ENCODE results near the gene KLK4.

The KLK4 gene

DNA sequence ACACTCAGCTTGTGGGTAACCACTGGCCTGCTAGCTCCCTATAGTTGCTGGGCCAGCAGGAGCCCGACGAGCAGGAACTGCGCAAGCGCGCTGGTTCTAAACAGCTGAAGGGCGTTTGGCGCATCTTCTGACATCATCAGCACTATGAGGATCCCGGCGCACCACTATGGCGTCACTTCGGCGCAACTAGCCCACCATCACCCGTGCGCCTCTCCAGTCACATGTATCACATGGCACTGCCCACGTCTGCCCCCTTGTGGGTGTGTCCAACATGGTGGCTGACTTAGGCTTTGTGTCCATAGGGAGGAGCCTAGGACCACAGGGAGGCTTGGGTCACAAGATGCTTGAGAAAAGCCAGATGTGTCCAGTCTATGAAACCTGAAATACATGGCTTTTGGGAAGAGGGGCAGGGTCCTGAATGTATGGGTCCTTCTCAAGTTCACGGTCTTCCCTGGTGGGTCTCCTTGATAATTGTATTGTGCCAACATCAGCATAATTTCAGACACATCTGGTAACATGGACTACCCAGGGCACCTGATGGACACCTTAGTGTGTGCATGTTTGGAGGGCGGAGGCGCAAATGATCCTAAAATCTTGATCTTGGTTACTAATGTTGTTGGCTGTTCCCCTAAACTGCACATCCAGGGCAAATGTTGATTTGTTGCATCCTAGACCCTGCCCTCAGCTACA lies 18.0 kb downstream of the KLK4 start:
- no peak overlapping the region for H3K9ac ChIP-seq (ENCODE audit: low read length)
- H3K9me3 ChIP-seq (ENCODE audit: control insufficient read depth, low read length): no peaks in the 10 kb centered on the region
- no peaks in the 10 kb centered on the region for H3K36me3 ChIP-seq (ENCODE audit: control insufficient read depth, insufficient read depth, low read length)
- no peaks in the 10 kb centered on the region for H3K27me3 ChIP-seq (ENCODE audit: control insufficient read depth, insufficient read depth, low read length)
- H3K4me3 ChIP-seq (ENCODE audit: low read length): no peak overlapping the region
- no peaks in the 10 kb centered on the region for H3K4me1 ChIP-seq (ENCODE audit: control insufficient read depth, insufficient read depth, low read length)

DNA sequence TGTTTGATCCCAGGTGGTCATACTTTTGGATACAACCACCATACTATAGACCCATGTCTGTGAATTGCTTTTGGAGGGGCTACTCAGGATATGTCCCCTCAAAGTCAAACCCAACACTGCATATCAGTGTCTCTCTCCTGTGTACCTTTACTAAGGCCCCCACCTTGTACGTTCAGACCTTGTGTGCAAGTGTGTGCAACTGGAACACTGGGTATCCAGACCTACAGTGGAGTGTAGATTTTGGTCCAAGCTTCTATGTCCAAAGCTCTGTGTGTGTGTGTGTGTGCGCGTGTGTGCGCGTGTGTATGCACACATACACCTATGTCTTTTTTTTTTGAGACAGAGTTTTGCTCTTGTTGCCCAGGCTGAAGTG lies 20.0 kb downstream of the KLK4 start:
- no peaks in the 10 kb centered on the region for H3K36me3 ChIP-seq (ENCODE audit: control insufficient read depth, insufficient read depth, low read length)
- H3K4me3 ChIP-seq (ENCODE audit: low read length): no peak overlapping the region
- H3K4me1 ChIP-seq (ENCODE audit: control insufficient read depth, insufficient read depth, low read length): no peaks in the 10 kb centered on the region
- no peak overlapping the region for H3K9ac ChIP-seq (ENCODE audit: low read length)
- H3K9me3 ChIP-seq (ENCODE audit: control insufficient read depth, low read length): no peaks in the 10 kb centered on the region
- no peaks in the 10 kb centered on the region for H3K27me3 ChIP-seq (ENCODE audit: control insufficient read depth, insufficient read depth, low read length)

DNA sequence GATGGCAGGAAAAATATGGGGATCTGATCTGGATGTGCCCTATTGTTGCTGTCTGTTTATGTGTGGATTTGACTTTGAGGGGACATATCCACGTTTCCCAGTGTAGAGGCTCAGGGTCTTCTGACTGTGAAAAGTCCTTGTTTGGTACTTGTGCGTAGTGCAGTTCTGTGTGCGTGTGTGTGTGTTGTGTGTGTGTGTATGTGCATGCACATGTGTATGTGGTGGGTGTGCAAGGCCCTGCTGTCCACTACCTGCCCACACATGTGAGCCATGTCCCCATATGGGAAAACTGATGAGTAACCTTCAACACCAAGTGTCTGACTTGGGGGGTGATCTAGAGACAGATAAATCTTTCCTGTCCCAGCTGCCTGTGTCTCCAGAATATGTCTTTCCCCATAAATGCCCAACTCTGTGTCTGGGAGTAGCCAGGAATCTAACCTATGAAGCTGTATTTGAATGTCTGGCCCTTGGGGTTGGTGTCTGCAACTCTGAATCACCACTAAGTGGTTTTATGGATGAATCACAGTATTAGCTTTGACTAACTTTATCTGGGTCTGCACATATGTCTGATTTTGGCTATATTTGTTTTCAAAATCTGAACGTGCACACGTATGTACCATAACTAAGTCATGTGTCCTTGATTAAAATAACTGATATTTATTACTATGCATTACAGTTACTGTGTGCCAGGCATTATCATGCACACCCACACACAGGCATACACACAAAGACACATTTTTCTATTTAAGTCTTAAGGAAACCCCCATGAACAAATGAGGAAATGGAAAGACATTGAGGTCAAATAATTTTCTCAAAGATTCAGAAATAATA lies 20.6 kb downstream of the KLK4 start:
- Histone ChIP-seq H3K4me3 (ENCODE audit: low read length) (no peak overlapping the region), H3K9me3 (ENCODE audit: control insufficient read depth, low read length) (no peaks in the 10 kb centered on the region), H3K36me3 (ENCODE audit: control insufficient read depth, insufficient read depth, low read length) (no peaks in the 10 kb centered on the region), H3K4me1 (ENCODE audit: control insufficient read depth, insufficient read depth, low read length) (no peaks in the 10 kb centered on the region), H3K27me3 (ENCODE audit: control insufficient read depth, insufficient read depth, low read length) (no peaks in the 10 kb centered on the region), H3K9ac (ENCODE audit: low read length) (no peak overlapping the region)

DNA sequence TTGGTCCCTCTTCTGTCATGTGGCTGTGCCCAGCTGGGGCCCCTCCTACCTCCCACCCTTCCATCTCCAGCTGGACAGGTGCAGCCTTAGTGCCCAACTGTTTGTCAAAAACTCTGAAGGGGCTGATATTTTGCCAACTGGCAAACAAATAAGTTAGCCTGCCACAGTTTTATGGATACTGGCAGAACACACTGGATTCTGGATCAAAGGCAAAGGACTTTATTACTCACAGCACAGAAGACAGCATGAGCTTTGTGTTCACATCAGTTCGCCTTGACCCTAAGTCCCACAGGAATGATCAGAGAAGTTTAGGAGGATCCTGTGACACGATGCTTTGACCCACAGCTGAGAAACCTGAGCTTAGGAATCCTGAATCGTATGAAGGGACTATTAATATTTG lies 21.6 kb downstream of the KLK4 start:
- Histone ChIP-seq H3K9ac (ENCODE audit: low read length) (no peak overlapping the region), H3K4me3 (ENCODE audit: low read length) (no peak overlapping the region), H3K9me3 (ENCODE audit: control insufficient read depth, low read length) (no peaks in the 10 kb centered on the region), H3K4me1 (ENCODE audit: control insufficient read depth, insufficient read depth, low read length) (no peaks in the 10 kb centered on the region), H3K36me3 (ENCODE audit: control insufficient read depth, insufficient read depth, low read length) (no peaks in the 10 kb centered on the region), H3K27me3 (ENCODE audit: control insufficient read depth, insufficient read depth, low read length) (no peaks in the 10 kb centered on the region)

DNA sequence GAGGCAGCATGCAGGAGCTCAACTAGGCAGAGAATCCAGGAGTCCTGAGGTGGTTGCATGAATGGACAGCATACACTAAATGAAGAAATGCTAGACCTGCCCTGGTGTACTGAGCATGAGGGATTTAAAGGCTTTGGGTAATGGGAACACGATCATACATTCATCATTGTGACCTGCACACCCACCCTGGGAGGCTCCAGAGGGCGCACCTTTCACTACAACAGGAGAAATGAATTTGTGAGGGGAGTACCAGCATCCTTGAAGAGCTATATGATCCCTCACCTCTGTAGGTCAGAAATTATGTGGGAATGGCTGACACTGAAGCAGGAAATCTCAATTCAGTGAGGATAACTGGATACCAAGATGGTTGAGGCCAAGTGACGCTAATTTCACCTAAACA lies 29.0 kb downstream of the KLK4 start:
- Histone ChIP-seq H3K4me3 (ENCODE audit: low read length) (no peak overlapping the region), H3K9me3 (ENCODE audit: control insufficient read depth, low read length) (no peaks in the 10 kb centered on the region), H3K27me3 (ENCODE audit: control insufficient read depth, insufficient read depth, low read length) (peaks cover 11% of the 10 kb centered on the region), H3K4me1 (ENCODE audit: control insufficient read depth, insufficient read depth, low read length) (no peaks in the 10 kb centered on the region), H3K36me3 (ENCODE audit: control insufficient read depth, insufficient read depth, low read length) (no peaks in the 10 kb centered on the region), H3K9ac (ENCODE audit: low read length) (no peak overlapping the region)

DNA sequence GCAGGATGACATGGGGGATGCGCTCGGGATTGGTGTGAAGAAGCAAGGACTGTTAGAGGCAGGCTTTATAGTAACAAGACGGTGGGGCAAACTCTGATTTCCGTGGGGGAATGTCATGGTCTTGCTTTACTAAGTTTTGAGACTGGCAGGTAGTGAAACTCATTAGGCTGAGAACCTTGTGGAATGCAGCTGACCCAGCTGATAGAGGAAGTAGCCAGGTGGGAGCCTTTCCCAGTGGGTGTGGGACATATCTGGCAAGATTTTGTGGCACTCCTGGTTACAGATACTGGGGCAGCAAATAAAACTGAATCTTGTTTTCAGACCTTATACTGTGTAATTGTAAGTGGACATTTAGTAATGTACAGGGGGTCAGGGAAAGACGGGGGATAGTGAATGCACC lies 31.0 kb downstream of the KLK4 start:
- Histone ChIP-seq H3K9me3 (ENCODE audit: control insufficient read depth, low read length) (no peaks in the 10 kb centered on the region), H3K27me3 (ENCODE audit: control insufficient read depth, insufficient read depth, low read length) (peaks cover 11% of the 10 kb centered on the region), H3K4me3 (ENCODE audit: low read length) (no peak overlapping the region), H3K4me1 (ENCODE audit: control insufficient read depth, insufficient read depth, low read length) (no peaks in the 10 kb centered on the region), H3K36me3 (ENCODE audit: control insufficient read depth, insufficient read depth, low read length) (no peaks in the 10 kb centered on the region), H3K9ac (ENCODE audit: low read length) (no peak overlapping the region)

DNA sequence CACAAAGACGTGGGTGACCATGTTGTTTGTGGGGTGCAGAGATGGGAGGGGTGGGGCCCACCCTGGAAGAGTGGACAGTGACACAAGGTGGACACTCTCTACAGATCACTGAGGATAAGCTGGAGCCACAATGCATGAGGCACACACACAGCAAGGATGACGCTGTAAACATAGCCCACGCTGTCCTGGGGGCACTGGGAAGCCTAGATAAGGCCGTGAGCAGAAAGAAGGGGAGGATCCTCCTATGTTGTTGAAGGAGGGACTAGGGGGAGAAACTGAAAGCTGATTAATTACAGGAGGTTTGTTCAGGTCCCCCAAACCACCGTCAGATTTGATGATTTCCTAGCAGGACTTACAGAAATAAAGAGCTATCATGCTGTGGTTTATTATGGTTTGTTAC lies 32.3 kb downstream of the KLK4 start:
- Histone ChIP-seq H3K4me1 (ENCODE audit: control insufficient read depth, insufficient read depth, low read length) (no peaks in the 10 kb centered on the region), H3K36me3 (ENCODE audit: control insufficient read depth, insufficient read depth, low read length) (no peaks in the 10 kb centered on the region), H3K27me3 (ENCODE audit: control insufficient read depth, insufficient read depth, low read length) (peaks cover 12% of the 10 kb centered on the region), H3K9me3 (ENCODE audit: control insufficient read depth, low read length) (no peaks in the 10 kb centered on the region), H3K9ac (ENCODE audit: low read length) (no peak overlapping the region), H3K4me3 (ENCODE audit: low read length) (no peak overlapping the region)

DNA sequence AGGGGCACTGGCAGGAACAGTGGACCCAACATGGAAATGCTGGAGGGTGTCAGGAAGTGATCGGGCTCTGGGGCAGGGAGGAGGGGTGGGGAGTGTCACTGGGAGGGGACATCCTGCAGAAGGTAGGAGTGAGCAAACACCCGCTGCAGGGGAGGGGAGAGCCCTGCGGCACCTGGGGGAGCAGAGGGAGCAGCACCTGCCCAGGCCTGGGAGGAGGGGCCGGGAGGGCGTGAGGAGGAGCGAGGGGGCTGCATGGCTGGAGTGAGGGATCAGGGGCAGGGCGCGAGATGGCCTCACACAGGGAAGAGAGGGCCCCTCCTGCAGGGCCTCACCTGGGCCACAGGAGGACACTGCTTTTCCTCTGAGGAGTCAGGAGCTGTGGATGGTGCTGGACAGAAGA lies 33.9 kb downstream of the KLK4 start:
- peaks cover 10% of the 10 kb centered on the region for H3K27me3 ChIP-seq (ENCODE audit: control insufficient read depth, insufficient read depth, low read length)
- no peak overlapping the region for H3K9ac ChIP-seq (ENCODE audit: low read length)
- H3K36me3 ChIP-seq (ENCODE audit: control insufficient read depth, insufficient read depth, low read length): no peaks in the 10 kb centered on the region
- no peak overlapping the region for H3K4me3 ChIP-seq (ENCODE audit: low read length)
- H3K4me1 ChIP-seq (ENCODE audit: control insufficient read depth, insufficient read depth, low read length): no peaks in the 10 kb centered on the region
- no peaks in the 10 kb centered on the region for H3K9me3 ChIP-seq (ENCODE audit: control insufficient read depth, low read length)

DNA sequence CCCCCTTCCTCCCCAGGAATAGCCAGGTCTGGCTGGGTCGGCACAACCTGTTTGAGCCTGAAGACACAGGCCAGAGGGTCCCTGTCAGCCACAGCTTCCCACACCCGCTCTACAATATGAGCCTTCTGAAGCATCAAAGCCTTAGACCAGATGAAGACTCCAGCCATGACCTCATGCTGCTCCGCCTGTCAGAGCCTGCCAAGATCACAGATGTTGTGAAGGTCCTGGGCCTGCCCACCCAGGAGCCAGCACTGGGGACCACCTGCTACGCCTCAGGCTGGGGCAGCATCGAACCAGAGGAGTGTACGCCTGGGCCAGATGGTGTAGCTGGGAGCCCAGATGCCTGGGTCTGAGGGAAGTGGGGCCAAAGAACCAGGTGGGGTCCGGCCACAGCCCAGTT lies 34.7 kb downstream of the KLK4 start:
- H3K9ac ChIP-seq (ENCODE audit: low read length): no peak overlapping the region
- H3K27me3 ChIP-seq (ENCODE audit: control insufficient read depth, insufficient read depth, low read length): peaks cover 10% of the 10 kb centered on the region
- H3K36me3 ChIP-seq (ENCODE audit: control insufficient read depth, insufficient read depth, low read length): no peaks in the 10 kb centered on the region
- H3K9me3 ChIP-seq (ENCODE audit: control insufficient read depth, low read length): no peaks in the 10 kb centered on the region
- H3K4me3 ChIP-seq (ENCODE audit: low read length): no peak overlapping the region
- H3K4me1 ChIP-seq (ENCODE audit: control insufficient read depth, insufficient read depth, low read length): no peaks in the 10 kb centered on the region

DNA sequence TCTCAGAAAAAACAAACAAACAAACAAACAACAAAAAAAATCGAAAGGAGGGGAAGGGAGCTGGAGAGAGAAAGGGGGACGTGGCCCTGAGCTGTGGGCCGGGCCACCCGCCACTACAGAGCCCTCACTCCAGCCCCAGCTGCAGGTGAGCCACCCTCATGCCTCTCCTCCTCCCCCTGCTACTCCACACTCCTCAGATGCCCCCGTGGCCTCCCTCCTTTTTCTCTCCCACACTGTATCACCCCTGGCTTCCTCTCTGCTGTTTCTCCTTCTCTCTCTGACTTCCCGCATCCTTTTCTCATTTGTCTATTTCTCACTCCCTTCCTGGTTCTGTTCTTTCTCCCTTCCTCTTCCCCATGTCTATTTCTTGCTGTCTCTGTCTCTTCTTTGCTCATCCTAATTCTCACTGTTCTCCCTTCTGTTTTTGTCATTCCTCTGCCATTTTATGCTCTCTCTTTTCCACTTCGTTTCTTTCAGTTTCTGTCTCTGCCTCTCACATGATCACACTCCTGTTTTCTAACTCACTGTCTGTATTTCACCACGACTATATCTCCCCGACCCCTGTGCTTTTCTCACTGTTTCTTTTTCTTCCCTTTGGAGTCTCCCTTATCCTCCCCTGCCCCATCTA lies 35.3 kb downstream of the KLK4 start:
- Histone ChIP-seq H3K9ac (ENCODE audit: low read length) (no peak overlapping the region), H3K4me3 (ENCODE audit: low read length) (no peak overlapping the region), H3K27me3 (ENCODE audit: control insufficient read depth, insufficient read depth, low read length) (peaks cover 10% of the 10 kb centered on the region), H3K9me3 (ENCODE audit: control insufficient read depth, low read length) (no peaks in the 10 kb centered on the region), H3K4me1 (ENCODE audit: control insufficient read depth, insufficient read depth, low read length) (no peaks in the 10 kb centered on the region), H3K36me3 (ENCODE audit: control insufficient read depth, insufficient read depth, low read length) (no peaks in the 10 kb centered on the region)

DNA sequence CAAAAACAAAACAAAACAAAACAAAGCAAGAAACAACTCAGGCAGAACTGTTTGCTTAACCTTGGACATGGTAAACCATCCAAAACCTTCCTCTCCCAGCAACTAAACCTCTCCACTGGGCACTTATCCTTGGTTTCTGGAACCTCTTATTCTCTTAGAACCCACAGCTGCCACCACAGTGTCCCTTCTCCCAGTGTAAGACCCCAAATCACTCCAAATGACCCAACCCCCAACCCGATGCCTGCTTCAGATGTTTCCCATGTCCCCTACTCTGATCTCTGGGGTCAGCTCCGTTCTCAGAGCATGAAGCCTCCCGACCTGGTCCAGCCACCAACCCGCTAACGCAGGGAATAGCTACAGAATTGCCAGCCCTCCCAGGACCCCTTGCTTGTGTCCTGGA lies 37.0 kb downstream of the KLK4 start:
- no peak overlapping the region for H3K9ac ChIP-seq (ENCODE audit: low read length)
- H3K36me3 ChIP-seq (ENCODE audit: control insufficient read depth, insufficient read depth, low read length): no peaks in the 10 kb centered on the region
- H3K4me3 ChIP-seq (ENCODE audit: low read length): no peak overlapping the region
- no peaks in the 10 kb centered on the region for H3K9me3 ChIP-seq (ENCODE audit: control insufficient read depth, low read length)
- H3K4me1 ChIP-seq (ENCODE audit: control insufficient read depth, insufficient read depth, low read length): no peaks in the 10 kb centered on the region
- peaks cover 15% of the 10 kb centered on the region for H3K27me3 ChIP-seq (ENCODE audit: control insufficient read depth, insufficient read depth, low read length)

DNA sequence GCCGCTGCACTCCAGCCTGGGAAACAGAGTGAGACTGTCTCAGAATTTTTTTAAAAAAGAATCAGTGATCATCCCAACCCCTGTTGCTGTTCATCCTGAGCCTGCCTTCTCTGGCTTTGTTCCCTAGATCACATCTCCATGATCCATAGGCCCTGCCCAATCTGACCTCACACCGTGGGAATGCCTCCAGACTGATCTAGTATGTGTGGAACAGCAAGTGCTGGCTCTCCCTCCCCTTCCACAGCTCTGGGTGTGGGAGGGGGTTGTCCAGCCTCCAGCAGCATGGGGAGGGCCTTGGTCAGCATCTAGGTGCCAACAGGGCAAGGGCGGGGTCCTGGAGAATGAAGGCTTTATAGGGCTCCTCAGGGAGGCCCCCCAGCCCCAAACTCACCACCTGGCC lies 38.1 kb downstream of the KLK4 start, which contains the start of gene KLK2:
KLK2 (plus strand) TSS at position 384 of the 400 bp plus-strand sequence. CDS start 35 bp downstream, outside the sequence.
- Histone ChIP-seq H3K4me1 (ENCODE audit: control insufficient read depth, insufficient read depth, low read length) (no peaks in the 10 kb centered on the region), H3K36me3 (ENCODE audit: control insufficient read depth, insufficient read depth, low read length) (no peaks in the 10 kb centered on the region), H3K27me3 (ENCODE audit: control insufficient read depth, insufficient read depth, low read length) (peaks cover 10% of the 10 kb centered on the region), H3K9me3 (ENCODE audit: control insufficient read depth, low read length) (no peaks in the 10 kb centered on the region), H3K9ac (ENCODE audit: low read length) (no peak within 1 kb of the TSS), H3K4me3 (ENCODE audit: low read length) (no peak within 1 kb of the TSS)

Data from mucosa of stomach (tissue), 1 donor.